HepG2 (cell line): ENCODE measurements around the gene LYRM7. TPM values are rescaled to one million over a fixed set of nuclear protein-coding genes. Genes with fewer than 3 reads are reported as not detected.

Experiments used
- FOXA1 ChIP-seq, 2 experiments: fragments of 450-650 bp in 1 of 2; sonication (generic) in 1 of 2; formaldehyde crosslinking in 1 of 2; IDR thresholded peaks; 2 replicates each; pipeline versions ENCODE4 v1.4.0 to v1.6.1; 2016 to 2020; ENCODE audit warnings: missing genetic modification reagents in 1 of 2
- HMG20A ChIP-seq: IDR thresholded peaks from 2 replicates; pipeline ENCODE4 v1.6.1; 2016; ENCODE audit warnings: borderline replicate concordance
- HNF4G ChIP-seq, 2 experiments: sonication (generic) in 1 of 2; formaldehyde crosslinking in 1 of 2; IDR thresholded peaks; 2 replicates each; pipeline versions ENCODE4 v1.4.0 to v1.6.1; 2011 to 2020; ENCODE audit warnings: borderline replicate concordance in 2 of 2, low read depth in 2 of 2, mild to moderate bottlenecking in 2 of 2, low read length in 1 of 2, missing genetic modification reagents in 1 of 2, moderate library complexity in 1 of 2
- IRF2 ChIP-seq: IDR thresholded peaks from 2 replicates; pipeline ENCODE4 v1.6.1; 2018; ENCODE audit warnings: missing genetic modification reagents, missing compliant biosample characterization
- KAT2B ChIP-seq: fragments of 150-350 bp; IDR thresholded peaks from 2 replicates; pipeline ENCODE4 v1.6.1; 2014; ENCODE audit warnings: low read depth, low read length, borderline replicate concordance
- KMT2A ChIP-seq: sonication (generic); formaldehyde crosslinking; IDR thresholded peaks from 2 replicates; pipeline ENCODE4 v1.4.0; 2020; ENCODE audit warnings: missing genetic modification reagents
- NFYC ChIP-seq: IDR thresholded peaks from 2 replicates; pipeline ENCODE4 v1.6.1; 2016; ENCODE audit warnings: missing genetic modification reagents, missing compliant biosample characterization
- TBL1XR1 ChIP-seq: fragments of 150-350 bp; IDR thresholded peaks from 2 replicates; pipeline ENCODE4 v1.6.1; 2014; ENCODE audit warnings: borderline replicate concordance, low read length; ENCODE audit not compliant: partially characterized antibody
- ZBTB20 ChIP-seq: sonication (generic); formaldehyde crosslinking; IDR thresholded peaks from 2 replicates; pipeline ENCODE4 v1.8.1; 2023; ENCODE audit warnings: missing genetic modification reagents, low read depth, mild to moderate bottlenecking, borderline replicate concordance
- ZFP1 ChIP-seq: IDR thresholded peaks from 2 replicates; pipeline ENCODE4 v1.6.1; 2016
- ZNF296 ChIP-seq: sonication (generic); formaldehyde crosslinking; conservative IDR thresholded peaks from 2 replicates; pipeline ENCODE4 v1.5.0; 2020; ENCODE audit warnings: mild to moderate bottlenecking, missing genetic modification reagents
- ZNF331 ChIP-seq: sonication (generic); formaldehyde crosslinking; IDR thresholded peaks from 2 replicates; pipeline ENCODE4 v1.4.0; 2020; ENCODE audit warnings: missing genetic modification reagents
- ZNF432 ChIP-seq: sonication (generic); formaldehyde crosslinking; IDR thresholded peaks from 2 replicates; pipeline ENCODE4 v1.5.0; 2020; ENCODE audit warnings: missing genetic modification reagents, mild to moderate bottlenecking, borderline replicate concordance
- ZNF550 ChIP-seq: sonication (generic); formaldehyde crosslinking; IDR thresholded peaks from 2 replicates; pipeline ENCODE4 v1.4.0; 2020; ENCODE audit warnings: mild to moderate bottlenecking, missing genetic modification reagents, borderline replicate concordance
- polyA plus RNA-seq, 8 experiments: library from polyadenylated mRNA; depleted of rRNA in 3 of 8; stranded (reverse) in 7 of 8; unstranded in 1 of 8; fragments of >200 nt; fragmentation: Illumina TruSeq in 4 of 8; extraction: Trizol in 4 of 8; gene quantifications; 2 replicates each; pipeline versions ENCODE4 v1.2.1 to v1.2.3, GENCODE V29; 2011 to 2016; ENCODE audit warnings: low read depth in 4 of 8, missing spikeins in 1 of 8, mixed read lengths in 1 of 8; ENCODE audit not compliant: insufficient read depth in 1 of 8
- total RNA-seq, 5 experiments: library from RNA; depleted of rRNA; stranded (reverse); fragments of >200 nt; fragmentation: Illumina TruSeq; extraction: Trizol; gene quantifications; 2 replicates each; pipeline ENCODE4 v1.2.3, GENCODE V29; 2016; ENCODE audit warnings: low read depth in 1 of 5
- TF ChIP-seq, protein P1 (sequence below): sonication (generic); formaldehyde crosslinking; IDR thresholded peaks from 2 replicates; pipeline ENCODE4 v1.4.0; 2020; ENCODE audit warnings: missing genetic modification reagents, borderline replicate concordance
- TF ChIP-seq, protein P2 (sequence below): sonication (generic); formaldehyde crosslinking; IDR thresholded peaks from 2 replicates; pipeline ENCODE4 v1.5.1; 2020; ENCODE audit warnings: missing genetic modification reagents, mild to moderate bottlenecking, borderline replicate concordance
- TF ChIP-seq, protein P3 (sequence below): sonication (generic); formaldehyde crosslinking; IDR thresholded peaks from 2 replicates; pipeline ENCODE4 v1.4.0; 2020; ENCODE audit warnings: missing genetic modification reagents
- TF ChIP-seq, protein P4 (sequence below): sonication (generic); formaldehyde crosslinking; IDR thresholded peaks from 2 replicates; pipeline ENCODE4 v1.8.0; 2022; ENCODE audit warnings: mild to moderate bottlenecking, missing genetic modification reagents, moderate library complexity

LYRM7 gene
- total and polyA plus RNA-seq, 2 of the 13 experiments (the other 11 are each of a cell fraction or from before 2014, with no cell fraction given): 3.0 to 5.5 TPM

DNA sequence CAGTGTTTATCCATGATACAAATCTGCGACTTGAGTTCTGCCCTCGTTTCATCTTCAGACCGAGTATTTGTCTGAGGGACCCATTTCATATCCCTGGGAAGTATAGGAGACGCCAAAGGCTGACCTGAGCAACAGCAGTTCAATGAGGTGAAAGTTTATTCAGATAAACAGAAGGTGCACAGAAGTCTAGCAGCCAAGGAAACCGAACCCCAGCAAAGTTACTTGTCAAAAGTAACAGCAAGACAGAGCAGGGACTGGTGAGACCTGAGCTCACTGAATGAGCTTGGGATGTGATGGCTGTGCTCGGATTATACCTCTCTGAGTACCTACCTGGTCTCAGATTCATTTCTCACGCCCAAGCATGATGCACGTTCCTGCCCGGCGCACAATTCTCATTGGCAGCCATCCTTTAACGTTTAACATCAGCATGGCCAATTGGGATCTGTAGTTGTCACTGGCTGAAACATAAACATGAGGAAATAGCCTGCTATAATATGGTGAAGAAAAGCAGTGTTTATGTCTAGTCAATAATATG lies 599 bp downstream of the LYRM7 start (continued):
- TF ChIP-seq, protein P1, sequence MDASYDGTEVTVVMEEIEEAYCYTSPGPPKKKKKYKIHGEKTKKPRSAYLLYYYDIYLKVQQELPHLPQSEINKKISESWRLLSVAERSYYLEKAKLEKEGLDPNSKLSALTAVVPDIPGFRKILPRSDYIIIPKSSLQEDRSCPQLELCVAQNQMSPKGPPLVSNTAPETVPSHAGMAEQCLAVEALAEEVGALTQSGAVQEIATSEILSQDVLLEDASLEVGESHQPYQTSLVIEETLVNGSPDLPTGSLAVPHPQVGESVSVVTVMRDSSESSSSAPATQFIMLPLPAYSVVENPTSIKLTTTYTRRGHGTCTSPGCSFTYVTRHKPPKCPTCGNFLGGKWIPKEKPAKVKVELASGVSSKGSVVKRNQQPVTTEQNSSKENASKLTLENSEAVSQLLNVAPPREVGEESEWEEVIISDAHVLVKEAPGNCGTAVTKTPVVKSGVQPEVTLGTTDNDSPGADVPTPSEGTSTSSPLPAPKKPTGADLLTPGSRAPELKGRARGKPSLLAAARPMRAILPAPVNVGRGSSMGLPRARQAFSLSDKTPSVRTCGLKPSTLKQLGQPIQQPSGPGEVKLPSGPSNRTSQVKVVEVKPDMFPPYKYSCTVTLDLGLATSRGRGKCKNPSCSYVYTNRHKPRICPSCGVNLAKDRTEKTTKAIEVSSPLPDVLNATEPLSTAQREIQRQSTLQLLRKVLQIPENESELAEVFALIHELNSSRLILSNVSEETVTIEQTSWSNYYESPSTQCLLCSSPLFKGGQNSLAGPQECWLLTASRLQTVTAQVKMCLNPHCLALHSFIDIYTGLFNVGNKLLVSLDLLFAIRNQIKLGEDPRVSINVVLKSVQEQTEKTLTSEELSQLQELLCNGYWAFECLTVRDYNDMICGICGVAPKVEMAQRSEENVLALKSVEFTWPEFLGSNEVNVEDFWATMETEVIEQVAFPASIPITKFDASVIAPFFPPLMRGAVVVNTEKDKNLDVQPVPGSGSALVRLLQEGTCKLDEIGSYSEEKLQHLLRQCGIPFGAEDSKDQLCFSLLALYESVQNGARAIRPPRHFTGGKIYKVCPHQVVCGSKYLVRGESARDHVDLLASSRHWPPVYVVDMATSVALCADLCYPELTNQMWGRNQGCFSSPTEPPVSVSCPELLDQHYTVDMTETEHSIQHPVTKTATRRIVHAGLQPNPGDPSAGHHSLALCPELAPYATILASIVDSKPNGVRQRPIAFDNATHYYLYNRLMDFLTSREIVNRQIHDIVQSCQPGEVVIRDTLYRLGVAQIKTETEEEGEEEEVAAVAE (CRISPR knock-in tag): no peak
- TF ChIP-seq ZNF331 (CRISPR knock-in tag) (no peak), TBL1XR1 (no peak), ZNF550 (CRISPR knock-in tag) (no peak), FOXA1 (IDR thresholded peaks at IDR 0.05) (no peak), FOXA1 (CRISPR knock-in tag; IDR thresholded peaks at IDR 0.05) (no peak), KAT2B (no peak), ZFP1 (CRISPR knock-in tag) (no peak), HNF4G (IDR thresholded peaks at IDR 0.05; ENCODE audit: borderline replicate concordance, low read depth, low read length) (no peak), HNF4G (CRISPR knock-in tag; IDR thresholded peaks at IDR 0.05; ENCODE audit: borderline replicate concordance, low read depth) (0 out of 2 replicates have a peak, but pooled peaks have one; percentile 21), HMG20A (CRISPR knock-in tag) (no peak), KMT2A (CRISPR knock-in tag) (no peak), ZBTB20 (no peak), IRF2 (CRISPR knock-in tag) (no peak), ZNF432 (CRISPR knock-in tag) (no peak), NFYC (peak; percentile 37), ZNF296 (no peak)
- TF ChIP-seq, protein P2, sequence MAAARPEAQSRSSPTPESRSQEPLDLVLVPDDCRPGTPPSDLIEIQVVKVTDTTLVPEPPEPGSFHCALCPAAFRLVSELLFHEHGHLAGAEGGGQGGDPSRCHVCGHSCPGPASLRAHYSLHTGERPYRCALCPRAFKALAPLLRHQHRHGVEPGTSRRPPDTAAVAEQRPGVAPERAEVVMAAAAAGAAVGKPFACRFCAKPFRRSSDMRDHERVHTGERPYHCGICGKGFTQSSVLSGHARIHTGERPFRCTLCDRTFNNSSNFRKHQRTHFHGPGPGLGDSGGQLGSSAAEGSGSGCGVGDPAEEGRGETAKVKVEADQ (CRISPR knock-in tag): 0 out of 2 replicates have a peak, but pooled peaks have one; percentile 0
- TF ChIP-seq, protein P3, sequence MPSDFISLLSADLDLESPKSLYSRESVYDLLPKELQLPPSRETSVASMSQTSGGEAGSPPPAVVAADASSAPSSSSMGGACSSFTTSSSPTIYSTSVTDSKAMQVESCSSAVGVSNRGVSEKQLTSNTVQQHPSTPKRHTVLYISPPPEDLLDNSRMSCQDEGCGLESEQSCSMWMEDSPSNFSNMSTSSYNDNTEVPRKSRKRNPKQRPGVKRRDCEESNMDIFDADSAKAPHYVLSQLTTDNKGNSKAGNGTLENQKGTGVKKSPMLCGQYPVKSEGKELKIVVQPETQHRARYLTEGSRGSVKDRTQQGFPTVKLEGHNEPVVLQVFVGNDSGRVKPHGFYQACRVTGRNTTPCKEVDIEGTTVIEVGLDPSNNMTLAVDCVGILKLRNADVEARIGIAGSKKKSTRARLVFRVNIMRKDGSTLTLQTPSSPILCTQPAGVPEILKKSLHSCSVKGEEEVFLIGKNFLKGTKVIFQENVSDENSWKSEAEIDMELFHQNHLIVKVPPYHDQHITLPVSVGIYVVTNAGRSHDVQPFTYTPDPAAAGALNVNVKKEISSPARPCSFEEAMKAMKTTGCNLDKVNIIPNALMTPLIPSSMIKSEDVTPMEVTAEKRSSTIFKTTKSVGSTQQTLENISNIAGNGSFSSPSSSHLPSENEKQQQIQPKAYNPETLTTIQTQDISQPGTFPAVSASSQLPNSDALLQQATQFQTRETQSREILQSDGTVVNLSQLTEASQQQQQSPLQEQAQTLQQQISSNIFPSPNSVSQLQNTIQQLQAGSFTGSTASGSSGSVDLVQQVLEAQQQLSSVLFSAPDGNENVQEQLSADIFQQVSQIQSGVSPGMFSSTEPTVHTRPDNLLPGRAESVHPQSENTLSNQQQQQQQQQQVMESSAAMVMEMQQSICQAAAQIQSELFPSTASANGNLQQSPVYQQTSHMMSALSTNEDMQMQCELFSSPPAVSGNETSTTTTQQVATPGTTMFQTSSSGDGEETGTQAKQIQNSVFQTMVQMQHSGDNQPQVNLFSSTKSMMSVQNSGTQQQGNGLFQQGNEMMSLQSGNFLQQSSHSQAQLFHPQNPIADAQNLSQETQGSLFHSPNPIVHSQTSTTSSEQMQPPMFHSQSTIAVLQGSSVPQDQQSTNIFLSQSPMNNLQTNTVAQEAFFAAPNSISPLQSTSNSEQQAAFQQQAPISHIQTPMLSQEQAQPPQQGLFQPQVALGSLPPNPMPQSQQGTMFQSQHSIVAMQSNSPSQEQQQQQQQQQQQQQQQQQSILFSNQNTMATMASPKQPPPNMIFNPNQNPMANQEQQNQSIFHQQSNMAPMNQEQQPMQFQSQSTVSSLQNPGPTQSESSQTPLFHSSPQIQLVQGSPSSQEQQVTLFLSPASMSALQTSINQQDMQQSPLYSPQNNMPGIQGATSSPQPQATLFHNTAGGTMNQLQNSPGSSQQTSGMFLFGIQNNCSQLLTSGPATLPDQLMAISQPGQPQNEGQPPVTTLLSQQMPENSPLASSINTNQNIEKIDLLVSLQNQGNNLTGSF (CRISPR knock-in tag): no peak
- TF ChIP-seq, protein P4, sequence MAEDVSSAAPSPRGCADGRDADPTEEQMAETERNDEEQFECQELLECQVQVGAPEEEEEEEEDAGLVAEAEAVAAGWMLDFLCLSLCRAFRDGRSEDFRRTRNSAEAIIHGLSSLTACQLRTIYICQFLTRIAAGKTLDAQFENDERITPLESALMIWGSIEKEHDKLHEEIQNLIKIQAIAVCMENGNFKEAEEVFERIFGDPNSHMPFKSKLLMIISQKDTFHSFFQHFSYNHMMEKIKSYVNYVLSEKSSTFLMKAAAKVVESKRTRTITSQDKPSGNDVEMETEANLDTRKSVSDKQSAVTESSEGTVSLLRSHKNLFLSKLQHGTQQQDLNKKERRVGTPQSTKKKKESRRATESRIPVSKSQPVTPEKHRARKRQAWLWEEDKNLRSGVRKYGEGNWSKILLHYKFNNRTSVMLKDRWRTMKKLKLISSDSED (CRISPR knock-in tag): no peak
